ENCODE measurements around the gene PNMT. TPM values are rescaled to one million over a fixed set of nuclear protein-coding genes. Genes with fewer than 3 reads are reported as not detected.

PNMT gene
- total RNA-seq, 2 donors from 2014 or later = 14.9 to 26.2 TPM

DNA sequence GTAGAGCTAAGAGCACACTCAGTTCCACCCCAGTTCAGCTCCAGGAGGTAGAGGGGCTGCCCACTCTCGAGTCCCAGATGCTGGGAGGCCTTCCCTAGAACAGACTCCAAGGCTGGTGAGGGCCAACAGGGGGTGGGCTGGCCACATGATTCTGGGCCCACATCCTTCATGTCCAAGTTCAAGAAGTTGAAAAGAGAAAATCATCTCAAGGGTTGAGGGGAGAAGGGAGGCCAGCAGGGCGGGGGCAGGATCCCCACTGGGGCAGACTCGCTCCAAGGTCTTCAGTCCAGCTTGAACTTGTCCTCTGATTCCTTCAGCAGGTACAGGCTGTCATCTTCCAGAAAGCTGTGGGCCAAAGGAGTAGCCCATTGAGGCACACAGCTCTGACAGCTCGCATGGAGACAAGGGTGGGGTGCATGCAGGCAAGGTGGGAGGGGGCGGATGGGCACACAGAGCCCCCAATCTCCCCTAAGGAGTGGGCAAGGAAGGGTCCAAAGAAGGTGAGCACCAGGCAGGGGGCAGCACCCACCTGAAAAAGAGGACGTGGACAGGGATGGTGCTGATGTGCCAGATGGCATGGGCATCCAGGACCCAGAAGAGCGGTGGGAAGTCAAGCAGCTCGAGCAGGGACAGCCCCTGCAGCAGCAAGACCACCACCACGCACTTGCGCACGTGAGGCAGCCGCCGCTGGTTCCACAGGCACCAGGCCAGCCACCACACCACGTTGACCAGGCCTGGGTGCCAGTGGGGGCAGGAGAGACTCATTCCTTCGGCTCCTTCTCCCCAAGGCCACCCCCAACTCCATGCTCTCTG, 4.5 kb downstream of the PNMT start:
- Histone ChIP-seq H3K27me3 (no peaks in the 10 kb centered on the region), H3K4me1 (peaks cover 0 to 87% of the 10 kb centered on the region in 2 donors), H3K27ac (peak overlapping the region; percentile 89 to 96), H3K9me3 (no peaks in the 10 kb centered on the region), H3K4me3 (no peak overlapping the region), H3K36me3 (no peaks in the 10 kb centered on the region)
- TF ChIP-seq CTCF (IDR thresholded peaks at IDR 0.05) = no peak
- no peak for DNase-seq (ENCODE audit: low spot score)

DNA sequence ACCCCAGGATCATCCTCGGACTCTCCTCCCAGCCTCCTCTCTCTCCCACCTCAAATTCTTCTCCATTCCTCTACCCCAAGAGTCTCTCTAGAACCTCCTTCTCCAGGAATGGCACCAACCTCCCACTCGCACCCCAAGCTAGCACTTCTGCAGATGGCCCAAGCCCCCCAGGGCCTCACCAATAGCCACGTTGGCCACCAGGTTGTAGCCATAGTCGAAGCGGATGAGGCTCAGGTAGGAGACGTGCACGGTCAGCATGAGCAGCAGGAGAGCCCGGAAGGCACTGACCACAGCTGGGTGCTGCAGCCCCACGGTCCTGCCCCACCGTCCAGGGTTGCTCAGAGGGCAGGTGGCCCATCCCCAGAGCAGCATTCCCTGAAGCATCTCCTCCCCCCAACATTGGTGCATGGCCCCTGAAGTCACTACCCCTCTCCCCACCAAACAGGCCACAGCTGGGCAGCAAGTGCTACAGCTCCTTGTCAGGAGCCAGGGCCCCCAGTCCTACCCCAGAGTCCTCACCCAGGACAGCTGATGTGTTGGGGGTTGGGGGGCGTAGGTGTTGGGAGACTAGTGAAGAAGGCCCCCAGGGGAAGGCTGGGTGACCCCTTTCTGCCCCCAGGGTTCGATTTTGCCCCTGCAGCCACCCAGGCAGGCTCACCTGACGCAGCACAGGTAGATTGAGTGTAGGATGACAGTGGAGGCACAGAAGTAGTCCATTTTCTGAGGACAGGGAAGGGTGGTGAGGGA, 5.3 kb downstream of the PNMT start:
- Histone ChIP-seq H3K27ac (peak overlapping the region; percentile 89 to 96), H3K27me3 (no peaks in the 10 kb centered on the region), H3K36me3 (no peaks in the 10 kb centered on the region), H3K4me3 (no peak overlapping the region), H3K9me3 (no peaks in the 10 kb centered on the region), H3K4me1 (peaks cover 0 to 87% of the 10 kb centered on the region in 2 donors)
- no peak for TF ChIP-seq CTCF (IDR thresholded peaks at IDR 0.05)
- no peak for DNase-seq (ENCODE audit: low spot score)

DNA sequence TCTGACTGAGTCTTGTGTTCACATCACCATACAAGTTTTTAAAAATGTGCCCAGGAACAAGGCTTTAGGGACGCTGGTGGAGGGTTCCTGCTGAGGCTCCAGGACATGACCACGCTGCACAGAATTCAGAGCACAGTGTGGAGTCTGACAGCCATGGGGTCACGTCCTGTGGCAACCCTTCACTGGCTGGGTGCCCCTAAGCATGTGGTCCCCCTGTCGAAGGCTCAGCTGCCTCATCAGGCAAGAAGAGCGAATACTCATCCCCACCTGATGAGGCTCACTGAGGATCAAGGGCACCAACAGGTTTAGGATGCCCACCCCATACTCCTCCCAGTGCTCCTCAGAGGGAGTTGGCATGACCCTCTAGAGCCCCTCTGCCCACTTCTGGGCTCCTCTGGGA, 5.9 kb downstream of the PNMT start:
- Histone ChIP-seq H3K27ac (peak overlapping the region; percentile 89 to 96), H3K36me3 (no peaks in the 10 kb centered on the region), H3K9me3 (no peaks in the 10 kb centered on the region), H3K4me3 (no peak overlapping the region), H3K4me1 (peaks cover 0 to 87% of the 10 kb centered on the region in 2 donors), H3K27me3 (no peaks in the 10 kb centered on the region)
- TF ChIP-seq CTCF (IDR thresholded peaks at IDR 0.05) = no peak
- no peak for DNase-seq (ENCODE audit: low spot score)

DNA sequence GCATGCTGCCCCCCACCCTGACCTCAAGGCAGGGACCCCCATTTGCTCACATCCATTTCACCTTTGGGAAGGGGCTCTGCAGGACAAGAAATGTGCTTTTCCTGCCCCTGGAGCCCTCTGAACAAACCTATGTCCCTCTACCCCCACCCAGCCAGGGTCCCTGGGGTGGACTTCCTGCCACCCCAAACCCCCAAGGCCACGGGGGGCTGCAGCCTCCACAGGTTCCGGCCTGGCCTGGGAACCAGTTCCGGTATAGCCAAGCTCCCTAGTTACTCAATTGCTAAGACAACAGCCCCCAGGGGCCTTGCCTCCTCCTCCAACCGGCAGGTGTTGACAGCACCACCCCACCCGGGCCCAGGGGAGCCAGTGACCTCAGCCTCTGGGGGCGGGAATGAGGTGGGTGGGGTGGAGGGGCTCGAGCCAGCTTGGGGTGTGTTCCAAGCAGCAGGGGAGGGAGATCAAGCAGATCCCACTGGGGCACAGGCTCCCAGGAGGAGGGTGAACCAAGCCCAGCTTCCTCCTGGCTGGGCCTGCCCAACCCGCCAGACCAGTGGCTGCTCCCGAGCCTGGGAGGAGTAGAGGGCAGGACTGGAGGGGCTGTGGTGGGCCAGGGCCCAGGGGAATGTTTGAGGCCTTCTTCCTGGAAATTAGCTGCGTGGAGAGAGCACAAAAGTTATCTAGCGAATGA, 6.6 kb downstream of the PNMT start:
- H3K27ac ChIP-seq = peak overlapping the region; percentile 89 to 96
- H3K27me3 ChIP-seq = no peaks in the 10 kb centered on the region
- TF ChIP-seq CTCF (IDR thresholded peaks at IDR 0.05) = no peak

GRCh38 chr17:39675390-39676082, 7.3 kb downstream of the PNMT start:
- Histone ChIP-seq H3K27me3 (no peaks in the 10 kb centered on the region), H3K4me3 (no peak overlapping the region), H3K4me1 (peaks cover 0 to 92% of the 10 kb centered on the region in 2 donors), H3K27ac (peak overlapping the region; percentile 89 to 96), H3K9me3 (no peaks in the 10 kb centered on the region), H3K36me3 (no peaks in the 10 kb centered on the region)
- no peak for TF ChIP-seq CTCF (IDR thresholded peaks at IDR 0.05)
- no peak for DNase-seq (ENCODE audit: low spot score)

More for the DNA sequence above, 6.6 kb downstream of the PNMT start:
- H3K4me1 ChIP-seq = peaks cover 0 to 87% of the 10 kb centered on the region in 2 donors
- no peak overlapping the region for H3K4me3 ChIP-seq
- no peaks in the 10 kb centered on the region for H3K36me3 ChIP-seq
- no peaks in the 10 kb centered on the region for H3K9me3 ChIP-seq
- no peak for DNase-seq (ENCODE audit: low spot score)

All from right atrium auricular region (tissue), 2 donors.